Activated CD4-positive, CD25-positive, alpha-beta regulatory T cell treated with anti-CD3 and anti-CD28 coated beads, Interleukin-2, amount 50 U/mL, for 72 hours (primary cell): Measurements from ENCODE around the gene PNMA8B.

ENCODE experiments used
- DNase-seq: peaks from one replicate; pipeline ENCODE4 v3.0.0; 2021

PNMA8B gene

DNA sequence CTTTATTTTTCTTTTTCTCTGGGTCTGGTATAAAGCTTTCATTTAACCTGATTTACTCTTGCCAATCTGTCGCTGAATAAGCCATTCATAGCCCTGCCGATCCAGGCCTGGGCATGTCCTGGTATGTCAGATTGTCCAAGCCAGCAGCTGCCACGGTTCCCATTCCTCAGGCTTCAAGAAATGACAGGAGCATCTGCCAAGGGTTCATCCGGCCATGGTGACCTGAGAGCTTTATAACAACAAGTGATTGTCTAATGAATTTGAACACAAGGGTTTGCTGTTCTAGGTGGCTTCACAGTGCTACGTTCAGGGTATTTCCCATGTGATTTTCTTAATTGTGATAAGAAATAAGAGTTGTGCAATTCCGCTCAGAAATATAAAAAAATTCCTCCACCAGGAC, 44.3 kb downstream of the PNMA8B start:
- no peak for DNase-seq

- no peak for DNase-seq
Measured at GRCh38 chr19:46450737-46451136, 44.9 kb downstream of the PNMA8B start.

GRCh38 chr19:46449228-46449627, 46.4 kb downstream of the PNMA8B start:
- DNase-seq, result no peak

- no peak for DNase-seq
Measured at GRCh38 chr19:46448601-46449000, 47.1 kb downstream of the PNMA8B start.

DNA sequence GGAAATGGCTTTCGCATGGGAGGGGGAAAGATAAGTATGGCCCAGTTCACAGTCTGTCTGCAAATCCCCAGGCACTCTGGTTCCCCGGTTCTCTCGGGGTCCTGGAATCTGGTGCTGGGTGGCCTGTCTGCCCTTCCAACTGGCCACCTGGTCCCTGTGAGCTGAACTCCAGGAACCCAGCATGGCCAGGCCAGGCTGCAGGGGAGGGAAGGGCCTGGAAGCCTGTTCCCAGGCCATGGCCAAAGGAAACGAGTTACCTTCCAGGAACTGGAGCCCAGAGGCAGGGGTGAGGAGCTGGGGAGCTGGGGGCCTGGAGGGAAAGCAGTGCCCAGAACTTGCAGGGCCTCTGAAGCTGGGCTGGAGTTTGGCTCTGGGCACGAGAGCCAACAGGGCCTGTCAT, 47.8 kb downstream of the PNMA8B start:
- DNase-seq, result no peak

- DNase-seq, result no peak
Measured at GRCh38 chr19:46447006-46447405, 48.7 kb downstream of the PNMA8B start.

GRCh38 chr19:46446021-46446420, 49.6 kb downstream of the PNMA8B start:
- no peak for DNase-seq

GRCh38 chr19:46442808-46443450, 52.7 kb downstream of the PNMA8B start:
- DNase-seq, result no peak

DNA sequence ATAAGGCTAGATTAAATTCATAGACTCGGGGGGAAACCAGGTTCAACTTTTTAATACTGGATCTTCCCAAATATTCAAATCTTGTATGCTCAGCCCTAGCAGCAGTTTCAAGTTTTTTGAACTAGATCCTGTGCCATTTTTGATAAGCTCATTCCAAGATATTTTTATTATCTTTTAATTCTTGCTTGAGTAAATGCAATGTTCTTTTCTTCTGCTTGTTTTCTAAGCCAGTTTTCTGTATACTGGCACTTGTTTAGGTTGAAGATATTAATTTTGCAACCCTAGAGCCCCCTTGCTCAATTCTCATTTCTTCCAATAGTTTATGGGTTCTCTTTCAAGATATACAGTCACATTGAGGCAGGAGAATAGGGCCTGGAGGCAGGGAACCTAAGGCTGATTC, 53.8 kb downstream of the PNMA8B start:
- DNase-seq, result no peak
